ENCODE measurements around the gene KLK1. TPM values are rescaled to one million over a fixed set of nuclear protein-coding genes. Genes with fewer than 3 reads are reported as not detected.

The KLK1 gene
- total and polyA plus RNA-seq, 2 of the 13 experiments (the other 11 are each of a cell fraction or from before 2014, with no cell fraction given): not detected

DNA sequence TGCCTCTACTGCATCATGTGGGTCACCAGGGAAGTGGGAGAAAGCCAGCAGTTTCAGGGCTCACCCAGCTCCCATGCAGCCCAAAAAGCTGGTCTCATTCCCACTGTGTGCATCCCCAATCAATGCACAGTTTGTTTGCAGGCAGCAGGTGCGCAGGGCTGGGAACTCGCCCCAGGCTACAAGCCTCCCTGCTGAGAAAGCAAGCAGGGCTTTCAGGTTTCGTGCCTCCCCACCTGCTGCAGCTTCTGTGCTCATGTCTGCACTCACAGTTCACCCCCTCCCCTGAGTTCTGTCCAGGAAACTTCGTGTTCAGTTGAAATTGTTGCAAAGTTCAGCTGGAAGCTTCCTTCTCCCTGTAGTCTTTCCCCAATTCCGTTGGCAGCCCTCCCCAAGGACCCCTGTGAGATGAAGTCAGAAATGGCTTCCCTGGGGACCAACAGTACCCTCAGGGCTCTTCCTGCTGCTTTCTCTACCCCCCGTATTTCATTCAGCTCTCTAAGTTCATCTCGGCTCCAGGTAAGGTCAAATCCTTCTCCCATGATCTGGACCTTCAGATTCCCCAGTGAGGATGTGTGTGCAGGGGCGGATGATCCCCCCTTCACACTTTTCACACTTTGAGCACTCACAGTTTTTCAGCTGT is 20.8 kb upstream of the KLK1 start:
- TF ChIP-seq AKAP8 (CRISPR knock-in tag; IDR thresholded peaks at IDR 0.05) (no peak), NONO (IDR thresholded peaks at IDR 0.05) (no peak), NONO (CRISPR knock-in tag; conservative IDR thresholded peaks at IDR 0.05) (no peak), TEF (CRISPR knock-in tag; IDR thresholded peaks at IDR 0.05) (no peak), GLMP (CRISPR knock-in tag; IDR thresholded peaks at IDR 0.05; ENCODE audit: borderline replicate concordance) (no peak), HNRNPK (IDR thresholded peaks at IDR 0.05; ENCODE audit: low read depth, low read length, poor library complexity, severe bottlenecking) (no peak), MATR3 (CRISPR knock-in tag; IDR thresholded peaks at IDR 0.05) (no peak), CBX2 (IDR thresholded peaks at IDR 0.05; ENCODE audit: low read depth, low read length) (no peak), CBX2 (CRISPR knock-in tag; IDR thresholded peaks at IDR 0.05; ENCODE audit: low read depth) (no peak), SUZ12 (IDR thresholded peaks at IDR 0.05; ENCODE audit: low read depth, low read length) (no peak), RAD51 (IDR thresholded peaks at IDR 0.05; ENCODE audit: borderline replicate concordance) (no peak), ISL2 (CRISPR knock-in tag; IDR thresholded peaks at IDR 0.05) (no peak), ZNF552 (CRISPR knock-in tag; IDR thresholded peaks at IDR 0.05; ENCODE audit: borderline replicate concordance) (no peak), DPF2 (CRISPR knock-in tag; IDR thresholded peaks at IDR 0.05; ENCODE audit: borderline replicate concordance, low read depth) (no peak), KMT2B (CRISPR knock-in tag; IDR thresholded peaks at IDR 0.05) (no peak), ZSCAN12 (CRISPR knock-in tag; IDR thresholded peaks at IDR 0.05) (no peak), SMC3 (IDR thresholded peaks at IDR 0.05; ENCODE audit: low read length) (no peak)
- TF ChIP-seq, protein P1, sequence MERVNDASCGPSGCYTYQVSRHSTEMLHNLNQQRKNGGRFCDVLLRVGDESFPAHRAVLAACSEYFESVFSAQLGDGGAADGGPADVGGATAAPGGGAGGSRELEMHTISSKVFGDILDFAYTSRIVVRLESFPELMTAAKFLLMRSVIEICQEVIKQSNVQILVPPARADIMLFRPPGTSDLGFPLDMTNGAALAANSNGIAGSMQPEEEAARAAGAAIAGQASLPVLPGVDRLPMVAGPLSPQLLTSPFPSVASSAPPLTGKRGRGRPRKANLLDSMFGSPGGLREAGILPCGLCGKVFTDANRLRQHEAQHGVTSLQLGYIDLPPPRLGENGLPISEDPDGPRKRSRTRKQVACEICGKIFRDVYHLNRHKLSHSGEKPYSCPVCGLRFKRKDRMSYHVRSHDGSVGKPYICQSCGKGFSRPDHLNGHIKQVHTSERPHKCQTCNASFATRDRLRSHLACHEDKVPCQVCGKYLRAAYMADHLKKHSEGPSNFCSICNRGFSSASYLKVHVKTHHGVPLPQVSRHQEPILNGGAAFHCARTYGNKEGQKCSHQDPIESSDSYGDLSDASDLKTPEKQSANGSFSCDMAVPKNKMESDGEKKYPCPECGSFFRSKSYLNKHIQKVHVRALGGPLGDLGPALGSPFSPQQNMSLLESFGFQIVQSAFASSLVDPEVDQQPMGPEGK (CRISPR knock-in tag; IDR thresholded peaks at IDR 0.05): no peak
- TF ChIP-seq, protein P2, sequence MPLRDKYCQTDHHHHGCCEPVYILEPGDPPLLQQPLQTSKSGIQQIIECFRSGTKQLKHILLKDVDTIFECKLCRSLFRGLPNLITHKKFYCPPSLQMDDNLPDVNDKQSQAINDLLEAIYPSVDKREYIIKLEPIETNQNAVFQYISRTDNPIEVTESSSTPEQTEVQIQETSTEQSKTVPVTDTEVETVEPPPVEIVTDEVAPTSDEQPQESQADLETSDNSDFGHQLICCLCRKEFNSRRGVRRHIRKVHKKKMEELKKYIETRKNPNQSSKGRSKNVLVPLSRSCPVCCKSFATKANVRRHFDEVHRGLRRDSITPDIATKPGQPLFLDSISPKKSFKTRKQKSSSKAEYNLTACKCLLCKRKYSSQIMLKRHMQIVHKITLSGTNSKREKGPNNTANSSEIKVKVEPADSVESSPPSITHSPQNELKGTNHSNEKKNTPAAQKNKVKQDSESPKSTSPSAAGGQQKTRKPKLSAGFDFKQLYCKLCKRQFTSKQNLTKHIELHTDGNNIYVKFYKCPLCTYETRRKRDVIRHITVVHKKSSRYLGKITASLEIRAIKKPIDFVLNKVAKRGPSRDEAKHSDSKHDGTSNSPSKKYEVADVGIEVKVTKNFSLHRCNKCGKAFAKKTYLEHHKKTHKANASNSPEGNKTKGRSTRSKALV (CRISPR knock-in tag; IDR thresholded peaks at IDR 0.05): no peak
- H3K4me2 ChIP-seq (ENCODE audit: low read depth, low read length): no peak overlapping the region
- H3K4me1 ChIP-seq (ENCODE audit: insufficient read depth, low read length): no peaks in the 10 kb centered on the region
- H3K9ac ChIP-seq (ENCODE audit: insufficient read depth, low read depth, low read length): no peak overlapping the region
- CTCF ChIA-PET (ENCODE audit: low intra/inter-chr PET ratio, low total read pairs): no interaction called here
- H3K27ac ChIP-seq (ENCODE audit: extremely low read length, insufficient read depth, low read length): no peak overlapping the region
- H3K36me3 ChIP-seq (replicated peaks in 1 of 2; ENCODE audit: control insufficient read depth in 1 of 2, insufficient read depth in 2 of 2, low read length in 2 of 2): no peaks in the 10 kb centered on the region
- FAIRE-seq: no peak
- no peaks in the 10 kb centered on the region for H3K79me2 ChIP-seq (ENCODE audit: insufficient read depth, low read length)
- in situ Hi-C loops (cut with HindIII; ENCODE audit: extremely low pct_ligation_motif_present, low pct_unique_long_range_greater_than_20kb): no loop called here
- no peak for ATAC-seq
- H3K9me3 ChIP-seq (ENCODE audit: low read length): no peaks in the 10 kb centered on the region
- DNase-seq (ENCODE audit: low spot score): no peak
- BruUV-seq (replicated peaks): no TSS peak
- 2% methylated on average over 5 of the region's 8 CpGs for WGBS (ENCODE audit: low lambda C conversion rate)
- H3K4me3 ChIP-seq (replicated peaks in 1 of 3; ENCODE audit: insufficient read depth in 1 of 3, low read depth in 2 of 3, low read length in 3 of 3): no peak overlapping the region
- intact Hi-C loops (cut with micrococcal nuclease; ENCODE audit: unreplicated experiment): no loop called here
- POLR2A ChIA-PET: no interaction called here
- H3K27me3 ChIP-seq (ENCODE audit: control insufficient read depth in 1 of 2, insufficient read depth in 2 of 2, low read length in 2 of 2): peaks cover 0 to 4% of the 10 kb centered on the region in 2 experiments; a peak in 2 of 5 replicates
- H2AFZ ChIP-seq (ENCODE audit: low read length): no peak overlapping the region
- H4K20me1 ChIP-seq (ENCODE audit: insufficient read depth, low read length): no peaks in the 10 kb centered on the region

Measured in HepG2 (cell line).